ENCODE data around the gene DNAJB6. TPM values are rescaled to one million over a fixed set of nuclear protein-coding genes. Genes with fewer than 3 reads are reported as not detected.
A peak's percentile ranks its signal among the peaks of the same experiment; 100 is the strongest.

Gene DNAJB6
- total RNA-seq, 2 donors from 2014 or later: 126 to 174 TPM

DNA sequence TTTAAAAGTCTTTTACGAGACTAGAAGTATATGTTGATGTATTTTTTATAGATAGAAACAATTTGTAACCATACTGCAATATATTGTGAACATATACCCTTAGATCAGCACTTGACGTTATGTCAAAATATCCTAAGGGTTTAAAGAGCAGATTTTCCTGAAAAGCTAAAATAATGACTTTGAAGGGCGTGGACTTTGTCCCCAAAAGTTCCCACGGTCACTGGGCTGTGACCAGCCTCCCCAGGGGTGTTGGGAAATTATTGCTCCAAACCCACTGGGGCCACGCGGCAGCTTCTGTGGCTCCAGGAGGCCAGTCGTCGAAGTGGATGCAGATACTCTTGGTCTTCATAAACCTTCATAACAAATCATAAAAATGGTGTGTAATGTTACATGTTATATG, 29.9 kb downstream of the DNAJB6 start:
- no peak for DNase-seq
- Mint-ChIP-seq H3K9me3 (no peaks in the 10 kb centered on the region), H3K27me3 (ENCODE audit: insufficient read depth) (no peaks in the 10 kb centered on the region), H3K27ac (no peak overlapping the region), H3K4me1 (no peaks in the 10 kb centered on the region), H3K36me3 (ENCODE audit: low read depth) (peaks cover 88% of the 10 kb centered on the region), H3K4me3 (no peak overlapping the region)
- Histone ChIP-seq H3K4me3 (ENCODE audit: low read length) (no peak overlapping the region), H3K27me3 (ENCODE audit: control insufficient read depth, insufficient read depth, low read length, poor library complexity, severe bottlenecking) (no peaks in the 10 kb centered on the region), H3K9ac (ENCODE audit: extremely low read depth, low read length, poor library complexity, severe bottlenecking) (no peak overlapping the region), H3K27ac (ENCODE audit: low read depth, low read length) (no peak overlapping the region), H3K9me3 (ENCODE audit: control insufficient read depth, low read length) (no peaks in the 10 kb centered on the region), H3K36me3 (ENCODE audit: control insufficient read depth, insufficient read depth, low read length) (peaks cover 100% of the 10 kb centered on the region), H3K4me1 (ENCODE audit: control insufficient read depth, insufficient read depth, low read length) (no peaks in the 10 kb centered on the region)
- TF ChIP-seq, protein P1, sequence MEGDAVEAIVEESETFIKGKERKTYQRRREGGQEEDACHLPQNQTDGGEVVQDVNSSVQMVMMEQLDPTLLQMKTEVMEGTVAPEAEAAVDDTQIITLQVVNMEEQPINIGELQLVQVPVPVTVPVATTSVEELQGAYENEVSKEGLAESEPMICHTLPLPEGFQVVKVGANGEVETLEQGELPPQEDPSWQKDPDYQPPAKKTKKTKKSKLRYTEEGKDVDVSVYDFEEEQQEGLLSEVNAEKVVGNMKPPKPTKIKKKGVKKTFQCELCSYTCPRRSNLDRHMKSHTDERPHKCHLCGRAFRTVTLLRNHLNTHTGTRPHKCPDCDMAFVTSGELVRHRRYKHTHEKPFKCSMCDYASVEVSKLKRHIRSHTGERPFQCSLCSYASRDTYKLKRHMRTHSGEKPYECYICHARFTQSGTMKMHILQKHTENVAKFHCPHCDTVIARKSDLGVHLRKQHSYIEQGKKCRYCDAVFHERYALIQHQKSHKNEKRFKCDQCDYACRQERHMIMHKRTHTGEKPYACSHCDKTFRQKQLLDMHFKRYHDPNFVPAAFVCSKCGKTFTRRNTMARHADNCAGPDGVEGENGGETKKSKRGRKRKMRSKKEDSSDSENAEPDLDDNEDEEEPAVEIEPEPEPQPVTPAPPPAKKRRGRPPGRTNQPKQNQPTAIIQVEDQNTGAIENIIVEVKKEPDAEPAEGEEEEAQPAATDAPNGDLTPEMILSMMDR (conservative IDR thresholded peaks at IDR 0.05): no peak
- 99 to 100% methylated on average over 2 to 6 of the region's 8 CpGs for WGBS, 2 experiments (ENCODE audit: insufficient coverage in 1 of 2, insufficient read length in 1 of 2)

DNA sequence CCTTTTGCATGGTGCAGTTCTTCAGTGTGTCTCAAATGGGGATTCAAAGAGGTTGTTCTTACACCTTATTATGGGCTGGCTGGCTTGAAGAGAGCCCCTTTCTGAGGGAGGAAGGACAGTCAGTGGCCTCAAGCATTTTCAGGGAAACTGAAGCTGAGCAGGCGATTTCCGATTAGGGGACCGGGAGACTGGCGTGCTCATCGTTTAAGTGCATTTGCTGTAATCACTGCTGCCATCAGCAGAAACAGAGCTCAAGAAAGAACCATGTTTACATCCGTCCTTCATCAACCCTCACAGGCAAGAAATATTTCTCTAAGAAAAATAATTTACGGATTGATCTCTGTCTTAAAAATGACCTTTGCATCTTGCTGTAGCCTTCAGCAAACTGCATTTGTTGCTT, 32.2 kb downstream of the DNAJB6 start:
- peaks cover 92% of the 10 kb centered on the region for H3K36me3 Mint-ChIP-seq (ENCODE audit: low read depth)
- no peaks in the 10 kb centered on the region for H3K9me3 Mint-ChIP-seq
- DNase-seq: no peak
- Histone ChIP-seq H3K4me1 (ENCODE audit: control insufficient read depth, insufficient read depth, low read length) (no peaks in the 10 kb centered on the region), H3K27ac (ENCODE audit: low read depth, low read length) (no peak overlapping the region), H3K4me3 (ENCODE audit: low read length) (no peak overlapping the region), H3K36me3 (ENCODE audit: control insufficient read depth, insufficient read depth, low read length) (peaks cover 100% of the 10 kb centered on the region), H3K27me3 (ENCODE audit: control insufficient read depth, insufficient read depth, low read length, poor library complexity, severe bottlenecking) (no peaks in the 10 kb centered on the region), H3K9me3 (ENCODE audit: control insufficient read depth, low read length) (no peaks in the 10 kb centered on the region), H3K9ac (ENCODE audit: extremely low read depth, low read length, poor library complexity, severe bottlenecking) (no peak overlapping the region)
- no peaks in the 10 kb centered on the region for H3K27me3 Mint-ChIP-seq (ENCODE audit: insufficient read depth)
- TF ChIP-seq, protein P1 (conservative IDR thresholded peaks at IDR 0.05): no peak
- H3K4me1 Mint-ChIP-seq: no peaks in the 10 kb centered on the region
- WGBS, 2 experiments (ENCODE audit: insufficient coverage in 1 of 2, insufficient read length in 1 of 2): 96 to 97% methylated on average over 7 of the region's 7 CpGs
- no peak overlapping the region for H3K4me3 Mint-ChIP-seq
- peak overlapping the region; percentile 70 for H3K27ac Mint-ChIP-seq

DNA sequence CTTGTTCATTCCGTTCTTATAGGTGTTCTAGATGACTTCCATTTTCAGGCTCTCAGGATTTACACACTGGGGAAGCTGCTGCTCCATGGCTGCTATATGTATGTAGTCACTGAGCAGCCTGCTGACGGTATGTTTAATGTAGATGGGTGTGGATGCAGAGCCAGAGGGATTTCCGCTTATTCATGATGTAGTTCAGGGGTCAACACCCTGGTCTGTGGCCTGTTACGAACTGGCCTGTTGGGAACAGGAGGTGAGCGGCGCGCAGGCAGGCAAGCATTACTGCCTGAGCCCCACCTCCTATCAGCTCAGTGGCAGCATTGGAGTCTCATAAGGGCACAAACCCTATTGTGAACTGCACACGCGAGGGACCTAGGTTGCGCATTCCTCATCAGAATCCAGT, 33.9 kb downstream of the DNAJB6 start:
- H3K36me3 ChIP-seq (ENCODE audit: control insufficient read depth, insufficient read depth, low read length): peaks cover 100% of the 10 kb centered on the region
- H3K36me3 Mint-ChIP-seq (ENCODE audit: low read depth): peaks cover 89% of the 10 kb centered on the region

More for the DNA sequence above, 33.9 kb downstream of the DNAJB6 start:
- H3K27ac ChIP-seq (ENCODE audit: low read depth, low read length): no peak overlapping the region
- no peaks in the 10 kb centered on the region for H3K9me3 ChIP-seq (ENCODE audit: control insufficient read depth, low read length)
- 93 to 95% methylated on average over 6 to 10 of the region's 10 CpGs for WGBS, 2 experiments (ENCODE audit: insufficient coverage in 1 of 2, insufficient read length in 1 of 2)
- no peaks in the 10 kb centered on the region for H3K27me3 ChIP-seq (ENCODE audit: control insufficient read depth, insufficient read depth, low read length, poor library complexity, severe bottlenecking)
- H3K9ac ChIP-seq (ENCODE audit: extremely low read depth, low read length, poor library complexity, severe bottlenecking): no peak overlapping the region
- TF ChIP-seq, protein P1 (conservative IDR thresholded peaks at IDR 0.05): no peak
- H3K4me3 ChIP-seq (ENCODE audit: low read length): no peak overlapping the region
- peak overlapping the region; percentile 66 for H3K27ac Mint-ChIP-seq
- H3K4me3 Mint-ChIP-seq: no peak overlapping the region
- no peaks in the 10 kb centered on the region for H3K27me3 Mint-ChIP-seq (ENCODE audit: insufficient read depth)
- peaks cover 12% of the 10 kb centered on the region for H3K4me1 Mint-ChIP-seq
- H3K9me3 Mint-ChIP-seq: no peaks in the 10 kb centered on the region
- no peak for DNase-seq
- no peaks in the 10 kb centered on the region for H3K4me1 ChIP-seq (ENCODE audit: control insufficient read depth, insufficient read depth, low read length)
